Upper lobe of left lung (tissue), 6 donors: ENCODE results near the gene FURIN. TPM values are rescaled to one million over a fixed set of nuclear protein-coding genes. Genes with fewer than 3 reads are reported as not detected.
A peak's percentile ranks its signal among the peaks of the same experiment; 100 is the strongest.

Source experiments
- ATAC-seq, 2 donors: fragments of 200-7000 bp; cut with Tn5 transposase; one replicate each; pipeline ENCODE4 v1.9.1; 2022; ENCODE audit warnings: mild to moderate bottlenecking in 2 of 2, moderate library complexity in 2 of 2; ENCODE audit not compliant: low FRiP score in 2 of 2
- DNase-seq, 2 donors: peaks; one replicate each; pipeline ENCODE4 v3.0.0-alpha.2; 2019 to 2020
- H3K27ac ChIP-seq, 4 donors: fragments of 200-600 bp; sonication (generic); one replicate each; pipeline ENCODE4 v1.5.1; 2016 to 2019
- H3K27me3 ChIP-seq, 4 donors: fragments of 200-600 bp; sonication (generic); one replicate each; pipeline ENCODE4 v1.5.1; 2017 to 2019
- H3K36me3 ChIP-seq, 4 donors: fragments of 200-600 bp; sonication (generic); one replicate each; pipeline ENCODE4 v1.5.1; 2016 to 2019
- H3K4me1 ChIP-seq, 4 donors: fragments of 200-600 bp; sonication (generic); one replicate each; pipeline ENCODE4 v1.5.1; 2018 to 2019
- H3K4me3 ChIP-seq, 4 donors: fragments of 200-600 bp; sonication (generic); one replicate each; pipeline ENCODE4 v1.5.1; 2017 to 2019; ENCODE audit warnings: mild to moderate bottlenecking in 2 of 4, moderate library complexity in 1 of 4
- H3K9me3 ChIP-seq, 4 donors: fragments of 200-600 bp; sonication (generic); one replicate each; pipeline ENCODE4 v1.5.1; 2018 to 2019
- EP300 ChIP-seq, 4 donors: sonication (generic); formaldehyde crosslinking; IDR thresholded peaks; one replicate each; pipeline ENCODE4 v1.5.1; 2017; ENCODE audit warnings: antibody characterized with exemption in 4 of 4, control low read depth in 2 of 4
- POLR2A ChIP-seq, 4 donors: fragments of 450-650 bp; IDR thresholded peaks; one replicate each; pipeline ENCODE4 v1.5.1; 2016 to 2017; ENCODE audit warnings: antibody characterized with exemption in 4 of 4, mild to moderate bottlenecking in 2 of 4
- POLR2AphosphoS5 ChIP-seq, 2 donors: sonication (generic); formaldehyde crosslinking; IDR thresholded peaks; one replicate each; pipeline ENCODE4 v1.5.1; 2017; ENCODE audit warnings: antibody characterized with exemption in 2 of 2
- WGBS, 2 donors: methylation state at CpG; one replicate each; pipeline ENCODE4 v1.1.5; 2017 to 2018; 5-methylcytosine and 5-hydroxymethylcytosine counted together
- total RNA-seq, 6 donors: library from RNA; depleted of rRNA in 4 of 6; stranded (reverse); fragments of >200 nt in 4 of 6; gene quantifications; one replicate each; pipeline versions ENCODE4 v1.1.0 to v1.2.1, GENCODE V29; 2016 to 2021
- TF ChIP-seq, protein P1 (sequence below), 6 experiments: fragments of 450-650 bp in 4 of 6; fragments of 200-600 bp in 2 of 6; sonication (generic) in 2 of 6; IDR thresholded peaks; one replicate each; pipeline ENCODE4 v1.5.1; 2016 to 2019; ENCODE audit warnings: antibody characterized with exemption in 6 of 6
- donor health status: DM: no; HTN: no; CAD: no; lungs with moderate emphysema.
- donor health status: DM: no; HTN: yes; CAD: no; lungs with severe emphysema.

Gene FURIN
- 100 to 1,000 TPM in 4 of 6 donors, 10 to 100 TPM in 2; 59.0 to 150 (median 108) TPM for total RNA-seq

DNA sequence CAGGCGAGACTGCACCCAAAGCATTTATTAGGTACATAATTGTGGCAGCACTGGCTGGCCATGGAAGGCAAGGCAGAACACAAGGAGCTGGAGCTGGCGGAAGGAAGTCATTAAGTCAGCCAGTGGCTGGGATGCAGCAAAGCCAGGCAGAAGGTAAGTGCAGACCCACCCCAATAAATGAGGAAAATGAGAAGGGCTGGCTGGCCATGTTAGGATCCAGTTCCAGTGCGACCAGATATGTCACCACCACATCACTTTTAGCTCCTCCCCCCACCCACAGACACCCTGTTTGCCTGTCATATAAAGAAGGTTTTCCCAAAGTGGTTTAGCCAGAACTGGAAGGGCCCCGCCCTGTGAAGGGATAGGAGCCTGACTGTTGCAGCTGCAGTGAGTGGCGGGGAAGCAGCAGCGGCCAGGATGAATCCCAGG lies at the start of gene FURIN:
TSS of gene FURIN (plus strand) at position 328 of the 429 bp plus-strand sequence. CDS start 7,153 bp downstream, outside the sequence.
- Histone ChIP-seq H3K4me1 (peaks cover 34 to 69% (median 59%) of the 10 kb centered on the region in 4 donors), H3K4me3 (no peak within 1 kb of the TSS), H3K9me3 (no peaks in the 10 kb centered on the region), H3K27ac (peak within 1 kb of the TSS; percentile 97 to 99 (median 98)), H3K36me3 (no peaks in the 10 kb centered on the region), H3K27me3 (no peaks in the 10 kb centered on the region)
- no peak for TF ChIP-seq POLR2AphosphoS5 (IDR thresholded peaks at IDR 0.05)
- peak in 1 of 4 donors; percentile 14 for TF ChIP-seq POLR2A (IDR thresholded peaks at IDR 0.05)
- ATAC-seq (no peak), DNase-seq (no peak)
- WGBS, 2 donors: 88 to 93% methylated on average over 6 of the region's 6 CpGs

GRCh38 chr15:90819390-90819789 lies 49.0 kb upstream of the FURIN start:
- Histone ChIP-seq H3K36me3 (no peaks in the 10 kb centered on the region), H3K9me3 (no peaks in the 10 kb centered on the region), H3K27ac (no peak overlapping the region), H3K27me3 (no peaks in the 10 kb centered on the region), H3K4me1 (peaks cover 3 to 13% (median 7%) of the 10 kb centered on the region in 4 donors), H3K4me3 (no peak overlapping the region)
- no peak for DNase-seq
- no peak for ATAC-seq
- WGBS, 2 donors: 85 to 97% methylated on average over 6 of the region's 6 CpGs
- TF ChIP-seq POLR2A (IDR thresholded peaks at IDR 0.05): no peak
- TF ChIP-seq, protein P1, sequence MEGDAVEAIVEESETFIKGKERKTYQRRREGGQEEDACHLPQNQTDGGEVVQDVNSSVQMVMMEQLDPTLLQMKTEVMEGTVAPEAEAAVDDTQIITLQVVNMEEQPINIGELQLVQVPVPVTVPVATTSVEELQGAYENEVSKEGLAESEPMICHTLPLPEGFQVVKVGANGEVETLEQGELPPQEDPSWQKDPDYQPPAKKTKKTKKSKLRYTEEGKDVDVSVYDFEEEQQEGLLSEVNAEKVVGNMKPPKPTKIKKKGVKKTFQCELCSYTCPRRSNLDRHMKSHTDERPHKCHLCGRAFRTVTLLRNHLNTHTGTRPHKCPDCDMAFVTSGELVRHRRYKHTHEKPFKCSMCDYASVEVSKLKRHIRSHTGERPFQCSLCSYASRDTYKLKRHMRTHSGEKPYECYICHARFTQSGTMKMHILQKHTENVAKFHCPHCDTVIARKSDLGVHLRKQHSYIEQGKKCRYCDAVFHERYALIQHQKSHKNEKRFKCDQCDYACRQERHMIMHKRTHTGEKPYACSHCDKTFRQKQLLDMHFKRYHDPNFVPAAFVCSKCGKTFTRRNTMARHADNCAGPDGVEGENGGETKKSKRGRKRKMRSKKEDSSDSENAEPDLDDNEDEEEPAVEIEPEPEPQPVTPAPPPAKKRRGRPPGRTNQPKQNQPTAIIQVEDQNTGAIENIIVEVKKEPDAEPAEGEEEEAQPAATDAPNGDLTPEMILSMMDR (IDR thresholded peaks at IDR 0.05): no peak
- no peak for TF ChIP-seq POLR2AphosphoS5 (IDR thresholded peaks at IDR 0.05)
- TF ChIP-seq EP300 (IDR thresholded peaks at IDR 0.05): no peak

GRCh38 chr15:90819850-90820249 lies 48.5 kb upstream of the FURIN start:
- WGBS, 2 donors: 45 to 63% methylated on average over 3 to 12 of the region's 12 CpGs

GRCh38 chr15:90820481-90820880 lies 47.9 kb upstream of the FURIN start:
- Histone ChIP-seq H3K4me3 (no peak overlapping the region), H3K27ac (no peak overlapping the region), H3K36me3 (no peaks in the 10 kb centered on the region), H3K4me1 (peaks cover 3 to 13% (median 7%) of the 10 kb centered on the region in 4 donors), H3K27me3 (no peaks in the 10 kb centered on the region), H3K9me3 (no peaks in the 10 kb centered on the region)
- ATAC-seq (no peak), DNase-seq (no peak)
- 64 to 89% methylated on average over 2 to 6 of the region's 7 CpGs for WGBS, 2 donors
- TF ChIP-seq POLR2A (IDR thresholded peaks at IDR 0.05) (no peak), POLR2AphosphoS5 (IDR thresholded peaks at IDR 0.05) (no peak), EP300 (IDR thresholded peaks at IDR 0.05) (no peak)
- TF ChIP-seq, protein P1 (IDR thresholded peaks at IDR 0.05): no peak

More at GRCh38 chr15:90819850-90820249, 48.5 kb upstream of the FURIN start:
- H3K27ac ChIP-seq: no peak overlapping the region
- ATAC-seq (peak in 1 of 2 donors; percentile 9), DNase-seq (no peak)
- TF ChIP-seq POLR2A (IDR thresholded peaks at IDR 0.05): no peak
- TF ChIP-seq POLR2AphosphoS5 (IDR thresholded peaks at IDR 0.05): no peak
- TF ChIP-seq, protein P1 (IDR thresholded peaks at IDR 0.05): no peak
- no peak for TF ChIP-seq EP300 (IDR thresholded peaks at IDR 0.05)
- H3K4me3 ChIP-seq: no peak overlapping the region
- no peaks in the 10 kb centered on the region for H3K9me3 ChIP-seq
- H3K27me3 ChIP-seq: no peaks in the 10 kb centered on the region
- H3K4me1 ChIP-seq: peaks cover 3 to 13% (median 7%) of the 10 kb centered on the region in 4 donors
- no peaks in the 10 kb centered on the region for H3K36me3 ChIP-seq

DNA sequence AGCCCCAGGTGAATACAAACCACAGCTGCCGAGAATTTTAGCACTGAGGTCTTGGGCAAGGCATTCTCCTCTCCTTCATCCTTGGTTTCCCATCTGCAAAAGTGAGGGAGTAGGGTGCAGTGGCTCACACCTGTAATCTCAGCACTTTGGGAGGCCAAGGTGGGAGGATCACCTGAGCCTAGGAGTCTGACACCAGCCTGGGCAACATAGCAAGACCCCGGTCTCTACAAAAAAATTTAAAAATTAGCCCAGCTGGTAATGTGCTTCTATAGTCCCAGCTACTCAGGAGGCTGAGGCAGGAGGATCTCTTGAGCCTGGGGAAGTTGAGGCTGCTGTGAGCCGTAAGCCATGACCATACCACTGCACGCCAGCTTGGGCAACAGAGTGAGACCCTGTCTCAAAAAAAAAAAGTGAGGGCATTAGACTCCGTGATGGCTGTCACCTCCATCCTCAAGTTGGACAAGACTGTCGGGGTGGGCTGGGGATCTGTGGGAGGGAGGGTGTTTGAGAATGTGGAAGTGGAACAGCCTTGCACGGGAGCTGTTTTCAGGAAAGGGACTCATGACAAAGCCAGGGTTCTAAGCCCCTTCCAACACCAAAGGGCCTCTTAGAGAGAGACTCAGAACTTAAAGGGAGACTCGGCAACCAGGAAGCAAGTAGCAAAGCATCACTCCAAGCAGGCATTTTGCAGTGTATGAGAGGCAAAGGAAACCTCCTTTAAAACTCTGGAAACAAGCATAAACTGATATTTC lies 46.0 kb upstream of the FURIN start:
- Histone ChIP-seq H3K4me3 (no peak overlapping the region), H3K27ac (no peak overlapping the region), H3K27me3 (no peaks in the 10 kb centered on the region), H3K9me3 (no peaks in the 10 kb centered on the region), H3K4me1 (peaks cover 3 to 13% (median 7%) of the 10 kb centered on the region in 4 donors), H3K36me3 (no peaks in the 10 kb centered on the region)
- DNase-seq: peak in 1 of 2 donors; percentile 8
- WGBS, 2 donors: 78% methylated on average over 8 of the region's 8 CpGs
- no peak for TF ChIP-seq POLR2AphosphoS5 (IDR thresholded peaks at IDR 0.05)
- no peak for TF ChIP-seq POLR2A (IDR thresholded peaks at IDR 0.05)
- TF ChIP-seq EP300 (IDR thresholded peaks at IDR 0.05): no peak
- TF ChIP-seq, protein P1 (IDR thresholded peaks at IDR 0.05): no peak
- ATAC-seq: no peak
